HepG2 (cell line): Measurements from ENCODE around the gene FBXL7. TPM values are rescaled to one million over a fixed set of nuclear protein-coding genes. Genes with fewer than 3 reads are reported as not detected.
A peak's percentile ranks its signal among the peaks of the same experiment; 100 is the strongest.

ENCODE experiments used
- ATAC-seq: fragments of 200-7000 bp; cut with Tn5 transposase; 3 replicates; pipeline ENCODE4 v1.9.1; 2020; ENCODE audit warnings: mild to moderate bottlenecking, moderate library complexity
- BruUV-seq: library from RNA; stranded (reverse); fragments of 400-500 nt; replicated peaks from 2 replicates; lab custom pipeline; 2021; lab: Mats Ljungman, UMichigan
- CTCF ChIA-PET: fragments of 300-600 bp; formaldehyde crosslinking; extraction: SDS; loops from one replicate; lab custom pipeline; 2021; ENCODE audit warnings: low total read pairs, inconsistent platforms, low intra/inter-chr PET ratio; lab: Yijun Ruan, JAX
- POLR2A ChIA-PET: fragments of 350-600 bp; sonication (Branson Sonifier 250); formaldehyde crosslinking; loops from one replicate; lab custom pipeline; 2020; ENCODE audit warnings: antibody characterized with exemption, inconsistent platforms; lab: Yijun Ruan, JAX
- DNase-seq: peaks from one replicate; pipeline ENCODE4 v3.0.0-alpha.2; 2015; ENCODE audit warnings: low spot score
- FAIRE-seq: peaks from 3 replicates; lab custom pipeline; 2011; peaks lifted over from hg19 to GRCh38; lab: Jason Lieb, UNC
- H2AFZ ChIP-seq: one replicate; pipeline ENCODE4 v1.6.1; 2011; ENCODE audit warnings: low read length, inconsistent platforms
- H3K27ac ChIP-seq: fragments of 300-600 bp; 3 replicates; pipeline ENCODE4 v1.8.0; 2011; ENCODE audit warnings: mixed run types, mild to moderate bottlenecking, mixed read lengths, low read length, inconsistent platforms; ENCODE audit not compliant: insufficient read depth; ENCODE audit errors: extremely low read length
- H3K27me3 ChIP-seq, 2 experiments: fragments of 200-600 bp in 1 of 2; 2 replicates in 1 of 2; 3 replicates in 1 of 2; pipeline versions ENCODE4 v1.6.0 to v1.8.0; 2011; ENCODE audit warnings: low read length in 2 of 2, mild to moderate bottlenecking in 2 of 2, moderate library complexity in 2 of 2, inconsistent platforms in 1 of 2; ENCODE audit not compliant: insufficient read depth in 2 of 2, control insufficient read depth in 1 of 2
- H3K36me3 ChIP-seq, 2 experiments: fragments of 200-600 bp in 1 of 2; replicated peaks in 1 of 2; 2 replicates in 1 of 2; 3 replicates in 1 of 2; pipeline versions ENCODE4 v1.5.1 to v1.8.0; 2011; ENCODE audit warnings: low read length in 2 of 2, inconsistent platforms in 1 of 2; ENCODE audit not compliant: insufficient read depth in 2 of 2, control insufficient read depth in 1 of 2
- H3K4me1 ChIP-seq: 2 replicates; pipeline ENCODE4 v1.5.1; 2012; ENCODE audit warnings: low read length, inconsistent platforms; ENCODE audit not compliant: insufficient read depth
- H3K4me2 ChIP-seq: 2 replicates; pipeline ENCODE4 v1.6.0; 2011; ENCODE audit warnings: low read depth, low read length, inconsistent platforms
- H3K4me3 ChIP-seq, 3 experiments: fragments of 200-600 bp in 1 of 3; sonication (generic), shearing (Covaris generic) in 1 of 3; replicated peaks in 1 of 3; 2 replicates each; pipeline ENCODE4 v1.5.1; 2011 to 2016; ENCODE audit warnings: low read length in 3 of 3, inconsistent platforms in 2 of 3, low read depth in 2 of 3, mild to moderate bottlenecking in 2 of 3, control low read depth in 1 of 3, mixed read lengths in 1 of 3; ENCODE audit not compliant: insufficient read depth in 1 of 3
- H3K79me2 ChIP-seq: one replicate; pipeline ENCODE4 v1.6.1; 2011; ENCODE audit warnings: low read length, inconsistent platforms; ENCODE audit not compliant: insufficient read depth
- H3K9ac ChIP-seq: 2 replicates; pipeline ENCODE4 v1.6.0; 2011; ENCODE audit warnings: mild to moderate bottlenecking, low read depth, low read length, inconsistent platforms; ENCODE audit not compliant: insufficient read depth
- H3K9me3 ChIP-seq: 2 replicates; pipeline ENCODE4 v1.5.1; 2012; ENCODE audit warnings: mild to moderate bottlenecking, low read length
- H4K20me1 ChIP-seq: 2 replicates; pipeline ENCODE4 v1.6.0; 2011; ENCODE audit warnings: inconsistent platforms, mild to moderate bottlenecking, low read length, moderate library complexity; ENCODE audit not compliant: insufficient read depth
- GPN1 ChIP-seq: sonication (generic); formaldehyde crosslinking; IDR thresholded peaks from 2 replicates; pipeline ENCODE4 v1.5.1; 2020; ENCODE audit warnings: missing genetic modification reagents, borderline replicate concordance
- KLF13 ChIP-seq: sonication (generic); formaldehyde crosslinking; IDR thresholded peaks from 2 replicates; pipeline ENCODE4 v1.4.0; 2020; ENCODE audit warnings: mild to moderate bottlenecking, missing genetic modification reagents
- RBAK ChIP-seq: sonication (generic); formaldehyde crosslinking; IDR thresholded peaks from 2 replicates; pipeline ENCODE4 v1.5.1; 2020; ENCODE audit warnings: mild to moderate bottlenecking, missing genetic modification reagents
- RORA ChIP-seq: sonication (generic); formaldehyde crosslinking; IDR thresholded peaks from 2 replicates; pipeline ENCODE4 v1.5.0; 2020; ENCODE audit warnings: mild to moderate bottlenecking, missing genetic modification reagents, moderate library complexity
- SMAD1 ChIP-seq: sonication (generic); formaldehyde crosslinking; IDR thresholded peaks from 2 replicates; pipeline ENCODE4 v1.4.0; 2020; ENCODE audit warnings: missing genetic modification reagents, low read depth, mild to moderate bottlenecking, borderline replicate concordance
- WGBS: methylation state at CpG from one replicate; pipeline ENCODE4 v1.1.6; 2017; ENCODE audit warnings: low lambda C conversion rate; 5-methylcytosine and 5-hydroxymethylcytosine counted together
- in situ Hi-C: cut with HindIII; loops from 2 replicates; pipeline ENCODE4 v1.10.0; 2017; ENCODE audit warnings: low pct_unique_long_range_greater_than_20kb; ENCODE audit not compliant: extremely low pct_ligation_motif_present
- intact Hi-C: fragments of 100-400 bp; cut with micrococcal nuclease; formaldehyde crosslinking; loops from one replicate; pipeline ENCODE4 v1.10.0; 2022; ENCODE audit not compliant: unreplicated experiment
- polyA plus RNA-seq, 8 experiments: library from polyadenylated mRNA; depleted of rRNA in 3 of 8; stranded (reverse) in 7 of 8; unstranded in 1 of 8; fragments of >200 nt; fragmentation: Illumina TruSeq in 4 of 8; extraction: Trizol in 4 of 8; gene quantifications; 2 replicates each; pipeline versions ENCODE4 v1.2.1 to v1.2.3, GENCODE V29; 2011 to 2016; ENCODE audit warnings: low read depth in 4 of 8, missing spikeins in 1 of 8, mixed read lengths in 1 of 8; ENCODE audit not compliant: insufficient read depth in 1 of 8
- total RNA-seq, 5 experiments: library from RNA; depleted of rRNA; stranded (reverse); fragments of >200 nt; fragmentation: Illumina TruSeq; extraction: Trizol; gene quantifications; 2 replicates each; pipeline ENCODE4 v1.2.3, GENCODE V29; 2016; ENCODE audit warnings: low read depth in 1 of 5
- TF ChIP-seq, protein P1 (sequence below): IDR thresholded peaks from 2 replicates; pipeline ENCODE4 v1.6.1; 2018; ENCODE audit warnings: missing genetic modification reagents
- TF ChIP-seq, protein P2 (sequence below): sonication (generic); formaldehyde crosslinking; IDR thresholded peaks from 2 replicates; pipeline ENCODE4 v1.5.0; 2020; ENCODE audit warnings: mild to moderate bottlenecking, missing genetic modification reagents
- TF ChIP-seq, protein P3 (sequence below): fragments of 450-650 bp; IDR thresholded peaks from 2 replicates; pipeline ENCODE4 v1.6.1; 2016
- TF ChIP-seq, protein P4 (sequence below): fragments of 450-650 bp; IDR thresholded peaks from 2 replicates; pipeline ENCODE4 v1.6.1; 2017

FBXL7 gene
- total and polyA plus RNA-seq, 2 of the 13 experiments (the other 11 are each of a cell fraction or from before 2014, with no cell fraction given) = 0.07 TPM; not detected in 1

DNA sequence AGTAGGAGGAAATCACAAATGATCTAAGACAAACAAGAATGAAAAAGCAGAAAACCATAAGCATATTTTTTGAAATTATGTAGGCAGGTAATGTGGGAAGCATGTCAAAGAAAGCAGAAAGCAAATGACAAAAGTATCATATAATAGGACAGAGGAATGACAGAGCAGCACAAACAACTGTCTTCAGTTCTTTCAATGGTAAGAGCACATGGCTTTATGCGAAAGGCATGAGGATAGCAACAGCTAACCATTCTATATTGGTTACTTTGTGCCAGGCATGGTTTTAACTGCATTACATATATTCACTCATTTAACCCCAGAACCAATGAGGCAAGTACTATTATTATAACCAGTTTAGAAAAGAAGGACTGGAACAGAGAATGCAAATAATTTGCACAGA lies 137.4 kb downstream of the FBXL7 start:
- ATAC-seq = no peak

DNA sequence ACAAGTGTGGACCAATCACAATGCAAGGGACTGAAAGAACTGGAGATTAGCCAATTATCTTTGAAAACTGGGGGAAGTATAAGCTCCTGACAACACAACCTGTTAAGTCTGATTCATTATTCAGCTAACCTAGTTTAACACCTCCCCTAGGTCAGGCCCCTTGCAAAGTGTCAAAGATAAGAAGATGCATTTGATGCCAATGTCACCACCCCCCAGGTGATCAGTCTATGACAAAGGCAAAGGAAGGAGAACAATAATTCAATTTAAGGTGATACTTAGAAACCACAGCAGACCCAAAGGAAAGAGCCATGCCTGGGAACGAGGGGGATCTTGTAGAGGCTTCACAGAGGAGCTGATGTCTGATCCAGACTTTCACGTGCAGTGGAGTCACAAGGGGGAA lies 137.9 kb downstream of the FBXL7 start:
- no peaks in the 10 kb centered on the region for H3K79me2 ChIP-seq
- TF ChIP-seq RORA (no peak), GPN1 (CRISPR knock-in tag) (no peak), KLF13 (CRISPR knock-in tag) (no peak), RBAK (CRISPR knock-in tag) (no peak)
- TF ChIP-seq, protein P1, sequence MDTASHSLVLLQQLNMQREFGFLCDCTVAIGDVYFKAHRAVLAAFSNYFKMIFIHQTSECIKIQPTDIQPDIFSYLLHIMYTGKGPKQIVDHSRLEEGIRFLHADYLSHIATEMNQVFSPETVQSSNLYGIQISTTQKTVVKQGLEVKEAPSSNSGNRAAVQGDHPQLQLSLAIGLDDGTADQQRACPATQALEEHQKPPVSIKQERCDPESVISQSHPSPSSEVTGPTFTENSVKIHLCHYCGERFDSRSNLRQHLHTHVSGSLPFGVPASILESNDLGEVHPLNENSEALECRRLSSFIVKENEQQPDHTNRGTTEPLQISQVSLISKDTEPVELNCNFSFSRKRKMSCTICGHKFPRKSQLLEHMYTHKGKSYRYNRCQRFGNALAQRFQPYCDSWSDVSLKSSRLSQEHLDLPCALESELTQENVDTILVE (CRISPR knock-in tag) = no peak
- TF ChIP-seq, protein P2, sequence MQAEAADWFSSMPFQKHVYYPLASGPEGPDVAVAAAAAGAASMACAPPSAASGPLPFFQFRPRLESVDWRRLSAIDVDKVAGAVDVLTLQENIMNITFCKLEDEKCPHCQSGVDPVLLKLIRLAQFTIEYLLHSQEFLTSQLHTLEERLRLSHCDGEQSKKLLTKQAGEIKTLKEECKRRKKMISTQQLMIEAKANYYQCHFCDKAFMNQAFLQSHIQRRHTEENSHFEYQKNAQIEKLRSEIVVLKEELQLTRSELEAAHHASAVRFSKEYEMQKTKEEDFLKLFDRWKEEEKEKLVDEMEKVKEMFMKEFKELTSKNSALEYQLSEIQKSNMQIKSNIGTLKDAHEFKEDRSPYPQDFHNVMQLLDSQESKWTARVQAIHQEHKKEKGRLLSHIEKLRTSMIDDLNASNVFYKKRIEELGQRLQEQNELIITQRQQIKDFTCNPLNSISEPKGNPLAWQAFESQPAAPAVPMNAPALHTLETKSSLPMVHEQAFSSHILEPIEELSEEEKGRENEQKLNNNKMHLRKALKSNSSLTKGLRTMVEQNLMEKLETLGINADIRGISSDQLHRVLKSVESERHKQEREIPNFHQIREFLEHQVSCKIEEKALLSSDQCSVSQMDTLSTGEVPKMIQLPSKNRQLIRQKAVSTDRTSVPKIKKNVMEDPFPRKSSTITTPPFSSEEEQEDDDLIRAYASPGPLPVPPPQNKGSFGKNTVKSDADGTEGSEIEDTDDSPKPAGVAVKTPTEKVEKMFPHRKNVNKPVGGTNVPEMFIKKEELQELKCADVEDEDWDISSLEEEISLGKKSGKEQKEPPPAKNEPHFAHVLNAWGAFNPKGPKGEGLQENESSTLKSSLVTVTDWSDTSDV (CRISPR knock-in tag) = no peak
- TF ChIP-seq, all 625 proteins: peak for 0
- H3K4me3 ChIP-seq = no peak overlapping the region
- H3K4me1 ChIP-seq = no peaks in the 10 kb centered on the region
- CTCF ChIA-PET = no interaction called here
- BruUV-seq = no TSS peak
- FAIRE-seq (no peak), DNase-seq (no peak), ATAC-seq (no peak)
- no peaks in the 10 kb centered on the region for H4K20me1 ChIP-seq
- POLR2A ChIA-PET = no interaction called here
- no peaks in the 10 kb centered on the region for H3K27me3 ChIP-seq
- no peak overlapping the region for H3K9ac ChIP-seq
- in situ Hi-C loops = no loop called here
- no peaks in the 10 kb centered on the region for H3K9me3 ChIP-seq
- no peaks in the 10 kb centered on the region for H3K36me3 ChIP-seq
- intact Hi-C loops = no loop called here
- H2AFZ ChIP-seq = no peak overlapping the region
- no peak overlapping the region for H3K4me2 ChIP-seq
- no peak overlapping the region for H3K27ac ChIP-seq
- 0% methylated on average over 2 of the region's 2 CpGs for WGBS

More for the DNA sequence above, 137.4 kb downstream of the FBXL7 start:
- H3K9ac ChIP-seq = no peak overlapping the region
- H3K4me1 ChIP-seq = no peaks in the 10 kb centered on the region
- no peaks in the 10 kb centered on the region for H3K9me3 ChIP-seq
- H3K27me3 ChIP-seq = no peaks in the 10 kb centered on the region
- H3K27ac ChIP-seq = no peak overlapping the region
- intact Hi-C loops (no loop called here), in situ Hi-C loops (no loop called here)
- FAIRE-seq (no peak), DNase-seq (no peak)
- no peak overlapping the region for H3K4me3 ChIP-seq
- POLR2A ChIA-PET = no interaction called here
- no peak for TF ChIP-seq SMAD1
- TF ChIP-seq, protein P3, sequence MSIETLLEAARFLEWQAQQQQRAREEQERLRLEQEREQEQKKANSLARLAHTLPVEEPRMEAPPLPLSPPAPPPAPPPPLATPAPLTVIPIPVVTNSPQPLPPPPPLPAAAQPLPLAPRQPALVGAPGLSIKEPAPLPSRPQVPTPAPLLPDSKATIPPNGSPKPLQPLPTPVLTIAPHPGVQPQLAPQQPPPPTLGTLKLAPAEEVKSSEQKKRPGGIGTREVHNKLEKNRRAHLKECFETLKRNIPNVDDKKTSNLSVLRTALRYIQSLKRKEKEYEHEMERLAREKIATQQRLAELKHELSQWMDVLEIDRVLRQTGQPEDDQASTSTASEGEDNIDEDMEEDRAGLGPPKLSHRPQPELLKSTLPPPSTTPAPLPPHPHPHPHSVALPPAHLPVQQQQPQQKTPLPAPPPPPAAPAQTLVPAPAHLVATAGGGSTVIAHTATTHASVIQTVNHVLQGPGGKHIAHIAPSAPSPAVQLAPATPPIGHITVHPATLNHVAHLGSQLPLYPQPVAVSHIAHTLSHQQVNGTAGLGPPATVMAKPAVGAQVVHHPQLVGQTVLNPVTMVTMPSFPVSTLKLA = peak; percentile 63
- TF ChIP-seq, protein P4, sequence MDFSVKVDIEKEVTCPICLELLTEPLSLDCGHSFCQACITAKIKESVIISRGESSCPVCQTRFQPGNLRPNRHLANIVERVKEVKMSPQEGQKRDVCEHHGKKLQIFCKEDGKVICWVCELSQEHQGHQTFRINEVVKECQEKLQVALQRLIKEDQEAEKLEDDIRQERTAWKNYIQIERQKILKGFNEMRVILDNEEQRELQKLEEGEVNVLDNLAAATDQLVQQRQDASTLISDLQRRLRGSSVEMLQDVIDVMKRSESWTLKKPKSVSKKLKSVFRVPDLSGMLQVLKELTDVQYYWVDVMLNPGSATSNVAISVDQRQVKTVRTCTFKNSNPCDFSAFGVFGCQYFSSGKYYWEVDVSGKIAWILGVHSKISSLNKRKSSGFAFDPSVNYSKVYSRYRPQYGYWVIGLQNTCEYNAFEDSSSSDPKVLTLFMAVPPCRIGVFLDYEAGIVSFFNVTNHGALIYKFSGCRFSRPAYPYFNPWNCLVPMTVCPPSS = no peak
- H3K79me2 ChIP-seq = no peaks in the 10 kb centered on the region
- H4K20me1 ChIP-seq = no peaks in the 10 kb centered on the region
- WGBS = 40% methylated on average over 1 of the region's 1 CpG
- no peaks in the 10 kb centered on the region for H3K36me3 ChIP-seq
- H2AFZ ChIP-seq = no peak overlapping the region
- no peak overlapping the region for H3K4me2 ChIP-seq
- CTCF ChIA-PET = no interaction called here
- no TSS peak for BruUV-seq
